Thymus (tissue), 11 donors: Measurements from ENCODE around the gene TUBAL3. TPM values are rescaled to one million over a fixed set of nuclear protein-coding genes. Genes with fewer than 3 reads are reported as not detected.
"Not testable (repeated sequence)": the region's sequence is repeated elsewhere in the genome, so short reads cannot be mapped to it uniquely, and the experiment has no call there.

ENCODE experiments used
- DNase-seq, 9 donors: peaks; one replicate each; pipeline ENCODE4 v3.0.0-alpha.2; 2013; ENCODE audit warnings: low spot score in 9 of 9, low read depth in 6 of 9, missing footprints in 1 of 9
- H3K27ac ChIP-seq, 2 donors: one replicate each; pipeline ENCODE4 v1.5.1; 2013; ENCODE audit warnings: control low read depth in 1 of 2, low read depth in 1 of 2, low read length in 1 of 2, mild to moderate bottlenecking in 1 of 2, moderate library complexity in 1 of 2
- H3K27me3 ChIP-seq, 2 donors: one replicate each; pipeline ENCODE4 v1.5.1; 2013; ENCODE audit warnings: low read length in 1 of 2; ENCODE audit not compliant: control insufficient read depth in 2 of 2, insufficient read depth in 1 of 2
- H3K36me3 ChIP-seq, 2 donors: one replicate each; pipeline ENCODE4 v1.5.1; 2013; ENCODE audit warnings: low read length in 1 of 2, mild to moderate bottlenecking in 1 of 2, moderate library complexity in 1 of 2; ENCODE audit not compliant: control insufficient read depth in 2 of 2, insufficient read depth in 2 of 2
- H3K4me1 ChIP-seq, 2 donors: one replicate each; pipeline ENCODE4 v1.5.1; 2013; ENCODE audit warnings: low read length in 2 of 2; ENCODE audit not compliant: control insufficient read depth in 2 of 2, insufficient read depth in 2 of 2
- H3K4me3 ChIP-seq, 2 donors: one replicate each; pipeline ENCODE4 v1.5.1; 2013; ENCODE audit warnings: low read length in 2 of 2, control low read depth in 1 of 2, mild to moderate bottlenecking in 1 of 2
- H3K9me3 ChIP-seq, 2 donors: one replicate each; pipeline ENCODE4 v1.5.1; 2013; ENCODE audit warnings: low read length in 1 of 2, mild to moderate bottlenecking in 1 of 2; ENCODE audit not compliant: control insufficient read depth in 2 of 2, insufficient read depth in 1 of 2
- WGBS: extraction: QIAGEN DNeasy Blood & Tissue Kit; methylation state at CpG from one replicate; pipeline ENCODE4 v1.1.7; 2013; 5-methylcytosine and 5-hydroxymethylcytosine counted together
- polyA plus RNA-seq: library from polyadenylated mRNA; stranded (reverse); fragments of 200-250 nt; gene quantifications from one replicate; pipeline ENCODE4 v1.2.3, GENCODE V29; 2013
- total RNA-seq: library from RNA; stranded (reverse); fragments of 120-200 nt; gene quantifications from one replicate; pipeline ENCODE4 v1.2.4, GENCODE V29; 2013
- donor health status: healthy.

The TUBAL3 gene
- total and polyA plus RNA-seq, 2 donors = 0.46 to 1.3 TPM

DNA sequence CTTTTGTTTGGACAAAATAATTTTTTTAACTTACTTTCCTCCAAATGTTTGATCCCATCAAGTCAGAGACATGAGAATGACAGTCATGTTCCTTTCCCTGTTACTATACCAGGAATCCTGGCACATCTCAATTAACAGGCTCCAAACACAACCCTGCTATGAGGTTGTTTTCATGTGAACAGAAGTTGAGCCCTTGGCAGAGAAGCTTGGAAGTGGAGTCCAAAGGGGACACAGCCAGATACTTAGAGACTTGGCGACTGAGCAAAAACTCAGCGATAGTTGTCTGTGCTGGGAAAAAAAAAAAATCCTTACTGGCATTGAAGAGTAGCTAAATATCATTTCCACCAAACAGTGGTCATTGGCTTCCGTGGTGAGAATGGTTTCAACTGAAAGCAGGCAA is 12.8 kb downstream of the TUBAL3 start:
- Histone ChIP-seq H3K36me3 (no peaks in the 10 kb centered on the region), H3K4me3 (no peak overlapping the region), H3K27ac (no peak overlapping the region), H3K27me3 (no peaks in the 10 kb centered on the region), H3K9me3 (peaks cover 0 to 4% of the 10 kb centered on the region in 2 donors), H3K4me1 (no peaks in the 10 kb centered on the region)
- DNase-seq = no peak
- 98% methylated on average over 3 of the region's 3 CpGs for WGBS

DNA sequence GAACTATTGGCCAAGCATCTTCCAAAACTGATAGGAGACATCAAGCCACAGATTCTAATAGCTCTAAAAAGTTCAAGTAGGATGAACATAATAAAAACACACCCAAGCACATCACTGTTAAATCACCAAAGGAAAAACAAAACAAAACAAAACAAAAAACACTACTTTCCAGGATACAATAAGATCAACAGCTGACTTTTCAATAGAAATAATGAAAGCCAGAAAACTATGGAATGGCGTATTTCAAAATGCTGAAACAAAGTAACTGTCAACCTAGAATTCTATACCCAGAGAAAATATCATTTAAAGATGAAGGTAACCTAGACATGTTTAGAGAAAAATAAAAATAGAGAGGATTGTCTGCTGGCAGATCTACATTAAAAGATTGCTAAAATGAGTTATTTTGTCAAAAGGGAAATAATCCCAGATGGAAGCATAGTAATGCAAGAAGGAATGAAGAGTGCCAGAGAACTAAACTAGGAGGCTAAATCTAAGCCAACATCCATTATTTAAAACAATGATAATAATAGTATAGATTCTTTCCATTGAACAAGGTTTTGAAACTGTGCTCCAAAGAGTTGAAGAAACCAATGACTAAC is 13.9 kb downstream of the TUBAL3 start:
- H3K4me3 ChIP-seq = no peak overlapping the region
- no peaks in the 10 kb centered on the region for H3K4me1 ChIP-seq
- WGBS = 97% methylated on average over 1 of the region's 1 CpG
- peaks cover 0 to 4% of the 10 kb centered on the region in 2 donors for H3K9me3 ChIP-seq
- H3K27me3 ChIP-seq = no peaks in the 10 kb centered on the region
- H3K36me3 ChIP-seq = no peaks in the 10 kb centered on the region
- DNase-seq = no peak
- H3K27ac ChIP-seq = no peak overlapping the region

DNA sequence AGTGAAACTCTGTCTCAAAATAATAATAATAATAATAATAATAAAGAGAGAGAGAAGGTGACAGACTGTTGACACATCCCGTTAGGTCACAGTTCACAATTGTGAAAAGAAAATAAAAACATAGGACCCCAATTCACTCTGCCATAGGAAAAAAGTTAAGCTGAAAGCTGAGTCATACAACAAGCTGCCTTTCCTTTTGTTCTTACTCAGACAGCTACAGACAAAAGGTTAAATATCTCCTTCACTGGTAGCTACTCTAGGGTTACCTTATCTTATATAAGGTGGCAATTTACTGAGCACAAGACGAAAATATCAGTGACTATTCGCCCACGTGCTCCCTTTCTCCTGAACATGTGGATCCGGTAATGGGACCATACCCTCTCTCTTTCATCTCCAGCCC is 17.5 kb downstream of the TUBAL3 start:
- DNase-seq = no peak
- WGBS = 97% methylated on average over 5 of the region's 5 CpGs
- Histone ChIP-seq H3K36me3 (no peaks in the 10 kb centered on the region), H3K9me3 (no peaks in the 10 kb centered on the region), H3K4me1 (no peaks in the 10 kb centered on the region), H3K27me3 (no peaks in the 10 kb centered on the region), H3K27ac (no peak overlapping the region), H3K4me3 (no peak overlapping the region)

DNA sequence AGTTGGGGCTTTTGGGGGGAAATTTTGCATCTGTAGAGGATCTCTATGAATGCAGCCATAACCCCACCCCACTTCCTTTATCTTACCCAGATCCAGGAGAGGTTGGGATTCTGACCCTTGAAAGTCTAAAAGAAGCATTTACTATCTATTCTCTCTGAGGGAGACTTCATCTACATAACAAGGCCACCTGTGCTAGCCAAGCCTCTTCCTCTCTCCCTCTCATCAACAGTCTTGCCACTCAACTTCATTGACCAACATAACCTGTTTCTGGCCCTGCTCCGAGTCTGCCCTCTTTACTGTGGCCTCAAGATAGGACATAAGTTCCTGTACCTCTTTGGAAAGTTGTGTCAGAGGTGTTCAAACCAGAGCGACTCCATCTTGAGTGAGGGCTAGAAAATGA is 19.4 kb downstream of the TUBAL3 start:
- no peak overlapping the region for H3K27ac ChIP-seq
- H3K9me3 ChIP-seq = no peaks in the 10 kb centered on the region
- H3K4me3 ChIP-seq = no peak overlapping the region
- no peaks in the 10 kb centered on the region for H3K4me1 ChIP-seq
- H3K36me3 ChIP-seq = no peaks in the 10 kb centered on the region
- 92% methylated on average over 2 of the region's 2 CpGs for WGBS
- H3K27me3 ChIP-seq = no peaks in the 10 kb centered on the region
- no peak for DNase-seq

DNA sequence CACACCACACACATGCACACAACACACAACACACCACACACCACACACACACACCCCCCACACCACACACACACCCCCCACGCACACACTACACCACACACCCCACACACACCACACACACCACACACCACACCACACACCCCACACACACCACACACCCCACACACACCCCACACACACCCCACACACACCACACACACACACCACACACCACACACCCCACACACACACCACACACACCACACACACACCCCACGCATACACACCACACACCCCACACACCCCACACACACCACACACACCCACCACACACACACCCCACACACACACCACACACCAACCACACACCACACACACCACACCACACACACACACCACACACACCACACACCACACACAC is 23.4 kb downstream of the TUBAL3 start:
- no peak overlapping the region for H3K27ac ChIP-seq
- H3K36me3 ChIP-seq = no peaks in the 10 kb centered on the region
- no peak for DNase-seq
- no peaks in the 10 kb centered on the region for H3K4me1 ChIP-seq
- no peaks in the 10 kb centered on the region for H3K9me3 ChIP-seq
- no peaks in the 10 kb centered on the region for H3K27me3 ChIP-seq
- 100% methylated on average over 2 of the region's 2 CpGs for WGBS
- H3K4me3 ChIP-seq = no peak overlapping the region

DNA sequence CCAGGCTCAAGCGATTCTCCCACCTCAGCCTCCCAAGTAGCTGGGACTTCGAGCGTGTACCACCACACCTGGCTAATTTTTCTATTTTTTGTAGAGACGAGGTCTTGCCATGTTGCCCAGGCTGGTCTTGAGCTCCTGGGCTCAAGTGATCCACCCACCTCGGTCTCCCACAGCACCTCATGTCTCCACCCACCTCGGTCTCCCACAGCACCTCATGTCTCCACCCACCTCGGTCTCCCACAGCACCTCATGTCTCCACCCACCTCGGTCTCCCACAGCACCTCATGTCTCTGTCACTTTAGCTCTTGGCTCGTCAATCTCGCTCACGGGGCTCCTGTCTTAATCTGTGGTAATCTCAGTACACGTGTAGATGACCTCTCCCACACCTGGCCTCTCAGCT is 24.2 kb downstream of the TUBAL3 start:
- not testable (repeated sequence) for H3K4me1 ChIP-seq, H3K4me3 ChIP-seq, H3K9me3 ChIP-seq, H3K27ac ChIP-seq, H3K27me3 ChIP-seq, DNase-seq, H3K36me3 ChIP-seq
- 97% methylated on average over 12 of the region's 12 CpGs for whole genome bisulfite sequencing

DNA sequence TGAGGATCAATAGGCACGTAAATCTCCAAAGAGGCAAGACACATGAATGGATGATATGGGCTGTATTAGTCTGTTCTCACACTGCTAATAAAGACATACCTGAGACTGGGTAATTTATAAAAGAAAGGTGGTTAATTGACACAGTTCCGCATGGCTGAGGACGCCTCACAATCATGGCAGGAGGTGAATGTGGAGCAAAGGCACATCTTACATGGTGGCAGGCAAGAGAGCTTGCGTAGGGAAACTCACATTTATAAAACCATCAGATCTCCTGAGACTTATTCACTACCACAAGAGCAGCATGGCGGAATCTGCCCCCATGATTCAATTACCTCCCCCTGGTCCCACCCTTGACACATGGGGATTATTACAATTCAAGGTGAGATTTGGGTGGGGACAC is 25.4 kb downstream of the TUBAL3 start:
- not testable (repeated sequence) for H3K36me3 ChIP-seq, H3K27ac ChIP-seq, H3K4me3 ChIP-seq, DNase-seq, H3K4me1 ChIP-seq, H3K9me3 ChIP-seq, H3K27me3 ChIP-seq
- 97% methylated on average over 5 of the region's 5 CpGs for WGBS

DNA sequence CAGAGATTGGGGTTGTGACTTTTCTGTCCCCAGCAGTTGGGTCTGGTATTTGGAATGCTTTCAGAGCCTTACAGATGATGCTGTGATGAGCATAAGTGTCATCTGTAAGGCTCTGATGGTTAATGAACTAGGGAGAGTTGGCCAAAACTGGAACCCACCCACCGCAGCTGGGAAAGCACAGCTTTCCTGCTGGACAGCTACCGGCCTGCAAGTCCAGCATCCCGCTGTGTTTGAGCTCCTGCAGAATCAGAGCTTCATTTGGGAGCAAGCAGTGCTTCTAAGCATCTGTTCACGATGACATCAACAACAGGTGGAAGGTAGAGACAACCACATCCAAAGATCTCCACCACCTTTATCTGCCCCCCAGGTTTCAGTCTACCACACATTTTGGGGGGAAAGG is 28.2 kb downstream of the TUBAL3 start:
- H3K27ac ChIP-seq = no peak overlapping the region
- no peaks in the 10 kb centered on the region for H3K36me3 ChIP-seq
- H3K4me3 ChIP-seq = no peak overlapping the region
- H3K4me1 ChIP-seq = no peaks in the 10 kb centered on the region
- 88% methylated on average over 4 of the region's 4 CpGs for WGBS
- peaks cover 0 to 2% of the 10 kb centered on the region in 2 donors for H3K9me3 ChIP-seq
- no peaks in the 10 kb centered on the region for H3K27me3 ChIP-seq
- DNase-seq = no peak

DNA sequence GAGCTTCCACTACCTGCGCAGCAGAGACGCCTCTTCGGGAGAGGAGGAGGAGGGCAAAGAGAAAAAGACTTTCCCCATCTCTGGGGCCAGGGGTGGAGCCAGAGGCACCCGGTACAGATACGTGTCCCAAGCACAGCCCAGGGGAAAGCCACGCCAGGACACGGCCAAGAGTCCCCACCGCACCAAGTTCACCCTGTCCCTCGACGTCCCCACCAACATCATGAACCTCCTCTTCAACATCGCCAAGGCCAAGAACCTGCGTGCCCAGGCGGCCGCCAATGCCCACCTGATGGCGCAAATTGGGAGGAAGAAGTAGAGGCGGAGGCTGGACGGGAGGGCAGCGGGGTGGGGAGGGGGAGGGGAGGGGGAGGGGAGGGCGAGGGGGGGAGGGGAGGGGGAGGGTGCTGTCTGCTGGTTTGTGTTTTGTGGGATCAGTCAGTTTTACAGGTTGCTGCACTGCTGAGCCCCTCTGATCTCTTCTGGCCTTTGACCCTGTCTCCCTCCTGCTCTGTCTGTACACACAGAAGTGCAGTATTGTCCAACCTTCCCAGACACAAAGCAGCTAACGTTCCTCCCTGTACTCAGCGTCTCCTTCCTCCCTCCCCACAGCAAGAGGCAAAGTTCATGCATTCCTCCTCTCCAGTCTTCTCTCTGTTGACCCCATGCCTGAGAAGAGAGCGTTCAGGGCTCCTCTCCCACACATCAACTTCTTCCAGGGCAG is 30.6 kb downstream of the TUBAL3 start:
- peaks cover 0 to 4% of the 10 kb centered on the region in 2 donors for H3K9me3 ChIP-seq
- DNase-seq = no peak
- H3K27me3 ChIP-seq = no peaks in the 10 kb centered on the region
- no peaks in the 10 kb centered on the region for H3K36me3 ChIP-seq
- H3K4me1 ChIP-seq = no peaks in the 10 kb centered on the region
- no peak overlapping the region for H3K4me3 ChIP-seq
- WGBS = 95% methylated on average over 21 of the region's 22 CpGs
- no peak overlapping the region for H3K27ac ChIP-seq
